ENCODE results near the gene DMRT1. TPM values are rescaled to one million over a fixed set of nuclear protein-coding genes. Genes with fewer than 3 reads are reported as not detected.

The DMRT1 gene
- total RNA-seq, 2 donors from 2014 or later: not detected

GRCh38 chr9:972501-973294 is 131.2 kb downstream of the DMRT1 start:
- DNase-seq (ENCODE audit: low spot score in 2 of 2) (peak in 1 of 2 donors; percentile 17), ATAC-seq (peak in 1 of 2 donors; percentile 10)
- Mint-ChIP-seq H3K36me3 (peaks cover 9 to 35% of the 10 kb centered on the region in 2 donors), H3K27ac (peak overlapping the region in 1 of 2 donors; percentile 72), H3K9me3 (no peaks in the 10 kb centered on the region)

- H3K27ac Mint-ChIP-seq: peak overlapping the region in 1 of 2 donors; percentile 72
- DNase-seq (ENCODE audit: low spot score in 2 of 2) (no peak), ATAC-seq (no peak)
- peaks cover 9 to 35% of the 10 kb centered on the region in 2 donors for H3K36me3 Mint-ChIP-seq
- H3K9me3 Mint-ChIP-seq: no peaks in the 10 kb centered on the region
Observed at GRCh38 chr9:973295-973834, 131.9 kb downstream of the DMRT1 start.

GRCh38 chr9:974031-974995 is 132.8 kb downstream of the DMRT1 start:
- Mint-ChIP-seq H3K36me3 (peaks cover 9 to 32% of the 10 kb centered on the region in 2 donors), H3K27ac (peak overlapping the region in 1 of 2 donors; percentile 30), H3K9me3 (no peaks in the 10 kb centered on the region)
- no peak for ATAC-seq
- DNase-seq (ENCODE audit: low spot score in 2 of 2): no peak

GRCh38 chr9:974996-975739 is 133.7 kb downstream of the DMRT1 start:
- Mint-ChIP-seq H3K36me3 (peaks cover 9 to 23% of the 10 kb centered on the region in 2 donors), H3K27ac (no peak overlapping the region), H3K9me3 (no peaks in the 10 kb centered on the region)
- peak in 1 of 2 donors; percentile 6 for DNase-seq (ENCODE audit: low spot score in 2 of 2)
- no peak for ATAC-seq

- Mint-ChIP-seq H3K9me3 (no peaks in the 10 kb centered on the region), H3K27ac (peak overlapping the region in 1 of 2 donors; percentile 84), H3K36me3 (peaks cover 9 to 18% of the 10 kb centered on the region in 2 donors)
- no peak for DNase-seq (ENCODE audit: low spot score in 2 of 2)
- no peak for ATAC-seq
Observed at GRCh38 chr9:975740-976257, 134.3 kb downstream of the DMRT1 start.

- H3K27ac Mint-ChIP-seq: peak within 1 kb of the TSS in 1 of 2 donors; percentile 84
- no peak for DNase-seq (ENCODE audit: low spot score in 2 of 2)
- H3K9me3 Mint-ChIP-seq: no peaks in the 10 kb centered on the region
- ATAC-seq: peak in 1 of 2 donors; percentile 39
- peaks cover 9 to 18% of the 10 kb centered on the region in 2 donors for H3K36me3 Mint-ChIP-seq
Observed at GRCh38 chr9:976258-976942, 134.9 kb downstream of the DMRT1 start, which contains the start of gene DMRT3. Gene DMRT3, plus strand, starts transcription at chr9:976655. Its CDS starts 347 bp downstream, at chr9:977002.

- Mint-ChIP-seq H3K36me3 (peaks cover 9 to 18% of the 10 kb centered on the region in 2 donors), H3K9me3 (no peaks in the 10 kb centered on the region), H3K27ac (no peak overlapping the region)
- DNase-seq (ENCODE audit: low spot score in 2 of 2): no peak
- ATAC-seq: peak in 1 of 2 donors; percentile 45
Observed at GRCh38 chr9:976943-977837, 135.7 kb downstream of the DMRT1 start.

- no peak for DNase-seq (ENCODE audit: low spot score in 2 of 2)
- H3K27ac Mint-ChIP-seq: peak overlapping the region in 1 of 2 donors; percentile 6
- peaks cover 9 to 21% of the 10 kb centered on the region in 2 donors for H3K36me3 Mint-ChIP-seq
- H3K9me3 Mint-ChIP-seq: no peaks in the 10 kb centered on the region
- ATAC-seq: no peak
Observed at GRCh38 chr9:977838-978830, 136.6 kb downstream of the DMRT1 start.

GRCh38 chr9:979983-980382 is 138.5 kb downstream of the DMRT1 start:
- Mint-ChIP-seq H3K9me3 (no peaks in the 10 kb centered on the region), H3K27ac (no peak overlapping the region), H3K36me3 (peaks cover 0 to 11% of the 10 kb centered on the region in 2 donors)
- DNase-seq (ENCODE audit: low spot score in 2 of 2): no peak
- ATAC-seq: no peak

- Mint-ChIP-seq H3K9me3 (no peaks in the 10 kb centered on the region), H3K27ac (no peak overlapping the region), H3K36me3 (peaks cover 0 to 7% of the 10 kb centered on the region in 2 donors)
- no peak for DNase-seq (ENCODE audit: low spot score in 2 of 2)
- ATAC-seq: no peak
Observed at GRCh38 chr9:980640-981039, 139.1 kb downstream of the DMRT1 start.

- Mint-ChIP-seq H3K9me3 (no peaks in the 10 kb centered on the region), H3K27ac (no peak overlapping the region), H3K36me3 (peaks cover 0 to 4% of the 10 kb centered on the region in 2 donors)
- no peak for DNase-seq (ENCODE audit: low spot score in 2 of 2)
- no peak for ATAC-seq
Observed at GRCh38 chr9:981491-981898, 140.0 kb downstream of the DMRT1 start.

GRCh38 chr9:982394-983230 is 141.1 kb downstream of the DMRT1 start:
- ATAC-seq (peak in 1 of 2 donors; percentile 54), DNase-seq (ENCODE audit: low spot score in 2 of 2) (no peak)
- H3K27ac Mint-ChIP-seq: peak overlapping the region in 1 of 2 donors; percentile 58
- H3K36me3 Mint-ChIP-seq: peaks cover 0 to 4% of the 10 kb centered on the region in 2 donors
- no peaks in the 10 kb centered on the region for H3K9me3 Mint-ChIP-seq

- ATAC-seq (peak in 1 of 2 donors; percentile 58), DNase-seq (ENCODE audit: low spot score in 2 of 2) (no peak)
- no peak overlapping the region for H3K27ac Mint-ChIP-seq
- H3K9me3 Mint-ChIP-seq: no peaks in the 10 kb centered on the region
- no peaks in the 10 kb centered on the region for H3K36me3 Mint-ChIP-seq
Observed at GRCh38 chr9:994005-994404, 152.5 kb downstream of the DMRT1 start.
